ENCODE data around the gene CERS6.
"Not testable (repeated sequence)": the region's sequence is repeated elsewhere in the genome, so short reads cannot be mapped to it uniquely, and the experiment has no call there.

CERS6 gene

GRCh38 chr2:168469281-168469988 is 13.4 kb downstream of the CERS6 start:
- DNase-seq: peak in 1 of 2 donors; percentile 78

GRCh38 chr2:168470320-168471162 is 14.5 kb downstream of the CERS6 start:
- no peak for DNase-seq

- DNase-seq: no peak
Measured at GRCh38 chr2:168471163-168471475, 15.0 kb downstream of the CERS6 start.

GRCh38 chr2:168475636-168476035 is 19.6 kb downstream of the CERS6 start:
- DNase-seq: no peak

DNA sequence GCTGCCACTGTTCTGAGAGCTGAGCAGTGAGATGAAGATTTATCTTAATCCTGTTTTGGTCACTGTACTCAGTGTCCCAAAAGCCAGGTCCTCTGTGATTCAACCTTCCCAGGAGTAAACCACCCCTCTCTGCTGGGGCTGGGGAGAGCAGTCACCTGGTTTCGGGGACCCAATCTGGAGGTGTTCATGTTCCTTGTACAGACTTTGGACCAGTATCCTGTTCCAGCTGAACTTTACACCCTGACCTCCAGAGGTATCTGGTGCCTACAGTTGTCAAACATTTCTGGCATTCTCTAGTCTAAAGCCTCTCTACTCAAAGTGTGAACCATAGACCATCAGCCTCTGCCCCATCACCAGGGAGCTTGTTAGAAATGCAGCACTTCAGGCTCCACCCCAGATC is 22.1 kb downstream of the CERS6 start:
- DNase-seq: no peak

DNA sequence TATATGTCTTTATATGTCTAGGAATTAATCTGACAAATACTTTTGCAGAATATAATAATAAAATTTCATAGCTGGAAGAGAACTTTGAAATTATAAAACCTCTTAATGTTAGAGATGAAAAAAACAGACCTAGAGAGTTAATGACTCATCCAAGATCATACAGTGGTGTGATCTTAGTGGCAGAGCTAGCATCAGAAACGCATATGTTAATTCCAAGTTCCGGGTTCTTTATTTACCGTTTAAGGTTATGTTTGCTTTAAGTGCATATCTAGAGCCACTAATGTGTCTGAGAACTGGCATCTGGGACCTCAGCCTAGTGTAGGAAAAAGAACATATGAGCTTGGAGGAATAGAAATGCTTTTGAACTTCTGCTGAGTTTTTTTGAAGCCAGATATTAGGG is 24.3 kb downstream of the CERS6 start:
- no peak for DNase-seq

DNA sequence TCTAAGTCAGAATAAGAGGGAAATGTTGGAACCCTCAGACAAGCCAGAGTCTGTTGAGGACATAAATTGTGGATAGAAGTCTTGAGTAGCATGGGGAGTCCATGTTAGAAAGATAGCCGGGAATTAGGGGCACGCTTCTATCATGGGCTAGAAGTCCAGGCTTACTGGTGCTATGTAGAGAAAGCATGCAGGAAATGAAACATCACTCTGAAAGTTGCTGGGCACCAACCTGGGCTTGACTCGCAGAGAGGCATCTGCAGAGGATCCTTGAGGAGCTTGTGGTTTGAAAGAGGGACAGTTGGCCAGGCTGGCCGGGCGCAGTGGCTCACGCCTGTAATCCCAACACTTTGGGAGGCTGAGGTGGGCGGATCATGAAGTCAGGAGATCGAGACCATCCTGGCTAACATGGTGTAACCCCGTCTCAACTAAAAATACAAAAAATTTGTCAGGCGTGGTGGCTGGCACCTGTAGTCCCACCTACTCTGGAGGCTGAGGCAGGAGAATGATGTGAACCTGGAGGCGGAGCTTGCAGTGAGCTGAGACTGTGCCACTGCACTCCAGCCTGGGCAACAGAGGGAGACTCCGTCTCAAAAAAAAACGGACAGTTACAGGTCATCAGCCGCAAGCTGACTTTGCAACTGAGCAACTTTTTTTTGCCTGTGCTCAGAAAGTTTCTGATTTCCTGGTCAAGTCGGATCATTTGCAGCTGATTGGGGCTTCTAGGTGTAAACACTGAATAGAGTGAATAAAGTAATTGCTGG is 24.9 kb downstream of the CERS6 start:
- DNase-seq: no peak

DNA sequence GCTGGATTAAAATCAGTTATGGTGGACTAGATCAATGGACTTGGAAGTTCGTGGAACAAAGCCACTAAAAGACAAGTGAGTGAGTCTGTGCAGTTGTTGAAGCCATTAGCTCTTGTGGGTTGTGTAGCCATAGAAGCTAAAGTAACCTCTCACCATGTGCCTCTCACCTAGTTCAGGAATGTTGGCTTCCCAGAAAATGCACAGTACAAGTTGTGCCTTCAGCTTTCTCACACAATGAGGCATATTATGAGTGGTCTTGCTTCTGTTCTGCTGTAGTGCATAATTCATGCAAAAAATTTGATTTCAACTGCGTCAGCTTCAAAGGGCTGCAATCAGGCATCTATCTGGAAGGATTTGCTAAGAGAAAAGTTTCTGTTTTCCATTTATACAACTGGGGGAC is 26.2 kb downstream of the CERS6 start:
- DNase-seq: no peak

DNA sequence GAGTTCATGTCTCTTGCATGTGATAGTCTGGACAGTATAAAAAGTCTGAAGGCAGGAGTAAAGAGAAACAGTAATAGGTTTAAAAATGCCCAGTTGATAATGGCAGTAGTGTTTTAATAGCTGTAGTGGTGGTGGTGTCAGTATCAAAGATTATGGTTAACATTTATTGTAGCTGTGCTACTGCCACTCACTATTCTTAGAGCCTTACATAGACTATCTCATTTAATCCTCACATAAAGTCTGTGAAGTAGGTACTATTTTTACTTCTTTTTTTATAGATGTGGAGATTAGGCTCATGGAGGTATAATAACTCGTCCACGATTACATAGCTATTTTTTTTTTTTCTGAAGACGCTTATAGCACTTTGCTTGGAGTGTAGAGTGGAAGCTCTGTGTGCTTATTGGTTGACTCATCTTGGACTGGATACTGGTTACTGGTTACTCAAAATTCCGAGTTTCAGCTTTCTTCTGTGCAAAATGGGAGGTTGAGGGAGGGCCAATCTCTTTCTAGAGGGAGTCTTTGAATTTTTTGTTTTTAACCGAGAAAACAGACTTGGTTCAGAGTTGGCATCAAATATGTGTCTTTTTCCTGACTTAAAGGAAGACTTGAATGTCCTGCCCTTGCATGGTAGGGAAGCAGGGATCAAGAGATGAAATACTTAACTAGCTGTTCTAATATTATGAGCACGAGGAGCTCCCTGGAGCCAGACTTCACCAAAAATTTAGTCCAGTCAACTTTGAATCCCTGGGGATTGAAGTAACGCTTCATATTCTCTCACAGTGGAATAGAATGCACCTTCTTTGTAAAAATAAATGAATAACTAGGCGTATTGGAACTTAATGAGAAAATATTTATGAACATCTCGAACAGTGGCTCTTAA is 27.1 kb downstream of the CERS6 start:
- no peak for DNase-seq

DNA sequence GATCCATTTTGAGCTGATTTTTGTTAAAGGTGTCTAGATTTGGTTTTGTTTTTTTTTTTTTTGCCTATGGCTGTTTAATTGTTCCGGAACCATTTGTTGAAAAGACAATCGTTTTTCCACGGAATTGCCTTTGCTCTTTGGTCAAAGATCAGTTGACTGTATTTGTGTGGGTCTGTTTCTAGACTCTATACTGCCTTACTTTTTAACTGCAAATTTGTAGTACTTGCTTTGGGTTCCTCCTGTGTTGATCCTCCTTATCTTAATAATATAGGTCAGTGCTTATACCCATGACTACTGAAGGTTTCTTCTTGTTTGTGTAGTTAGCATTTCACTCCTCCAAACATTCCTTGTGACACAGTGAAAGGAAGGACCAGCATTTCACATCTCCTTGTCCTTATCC is 30.4 kb downstream of the CERS6 start:
- DNase-seq: no peak

- DNase-seq: peak in 1 of 2 donors; percentile 83
Measured at GRCh38 chr2:168490015-168490874, 34.2 kb downstream of the CERS6 start.

DNA sequence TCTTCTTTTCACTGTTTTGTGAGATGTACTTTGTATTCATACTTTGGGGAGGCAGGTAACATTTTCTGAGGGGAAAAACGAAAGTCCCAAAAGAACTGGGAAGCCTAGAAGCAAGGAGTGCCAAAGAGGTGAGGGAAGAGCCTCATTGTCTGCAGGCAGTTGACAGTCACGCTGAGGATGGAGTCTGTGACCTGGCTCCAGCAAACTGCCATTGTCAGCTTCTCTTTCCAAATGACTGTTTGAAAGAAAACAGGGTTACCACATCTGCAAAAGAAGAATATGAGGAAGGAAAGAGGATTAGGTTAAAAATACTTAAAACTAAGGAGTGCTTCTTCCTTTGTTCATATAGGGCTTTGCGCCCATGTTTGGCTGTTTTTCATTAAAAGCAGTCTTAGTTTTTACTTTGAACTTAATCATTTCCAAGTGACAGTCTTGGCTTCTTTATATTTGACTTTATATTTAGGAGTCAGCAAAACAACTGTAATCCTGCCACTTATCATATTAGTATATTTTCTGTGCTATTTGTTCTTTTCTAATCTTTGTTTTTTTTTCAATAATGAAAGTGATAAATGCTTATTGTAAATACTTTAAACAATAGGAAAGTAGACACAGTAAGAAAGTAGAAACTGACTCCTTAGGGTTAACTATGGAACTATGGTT is 35.0 kb downstream of the CERS6 start:
- peak in 1 of 2 donors; percentile 18 for DNase-seq

DNA sequence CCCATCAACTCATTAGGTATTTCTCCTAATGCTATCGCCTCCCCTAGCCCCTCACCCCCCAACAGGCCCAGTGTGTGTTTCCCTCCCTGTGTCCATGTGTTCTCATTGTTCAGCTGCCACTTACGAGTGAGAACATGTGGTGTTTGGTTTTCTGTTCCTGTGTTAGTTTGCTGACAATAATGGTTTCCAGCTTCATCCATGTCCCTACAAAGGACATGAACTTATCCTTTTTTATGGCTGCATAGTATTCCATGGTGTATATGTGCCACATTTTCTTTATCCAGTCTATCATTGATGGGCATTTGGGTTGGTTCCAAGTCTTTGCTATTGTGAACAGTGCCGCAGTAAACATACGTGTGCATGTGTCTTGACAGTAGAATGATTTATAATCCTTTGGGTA is 35.7 kb downstream of the CERS6 start:
- not testable (repeated sequence) for DNase-seq

DNA sequence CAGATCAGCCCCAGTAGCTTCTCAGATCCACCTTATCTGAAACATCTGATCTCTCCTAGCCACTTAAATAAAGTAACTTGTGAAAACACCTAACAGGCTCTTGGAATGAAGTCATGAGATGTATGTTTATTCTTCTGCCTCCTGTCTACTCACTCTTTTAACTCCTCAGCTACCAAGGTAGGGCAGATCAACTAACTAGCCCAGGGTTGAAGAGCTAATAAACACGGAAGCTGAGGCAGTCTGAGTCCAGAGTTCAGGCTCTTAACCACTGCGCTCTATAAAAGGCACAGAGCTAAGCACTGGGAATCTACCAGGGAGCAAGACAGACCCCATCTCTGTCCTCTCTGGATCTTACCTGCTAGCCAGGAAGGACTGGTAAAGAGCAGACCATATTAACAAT is 37.1 kb downstream of the CERS6 start:
- DNase-seq: not testable (repeated sequence)

DNA sequence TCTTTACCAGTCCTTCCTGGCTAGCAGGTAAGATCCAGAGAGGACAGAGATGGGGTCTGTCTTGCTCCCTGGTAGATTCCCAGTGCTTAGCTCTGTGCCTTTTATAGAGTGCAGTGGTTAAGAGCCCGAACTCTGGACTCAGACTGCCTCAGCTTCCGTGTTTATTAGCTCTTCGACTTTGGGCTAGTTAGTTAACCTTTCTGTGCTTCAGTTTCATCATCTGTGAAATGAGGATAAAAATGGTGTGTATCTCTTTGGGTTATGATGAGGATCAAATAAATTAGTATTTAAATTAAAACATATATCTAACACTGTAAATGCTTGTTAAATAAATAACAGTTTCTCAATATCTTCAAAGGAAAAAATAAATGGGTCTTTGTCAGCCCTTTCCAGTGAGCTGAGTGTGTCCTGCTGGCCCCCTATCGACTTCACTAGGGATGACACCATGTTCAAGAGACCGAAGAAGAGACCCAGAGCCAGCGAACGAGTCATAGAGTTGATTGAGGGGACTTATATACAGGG is 38.2 kb downstream of the CERS6 start:
- DNase-seq: no peak

GRCh38 chr2:168495524-168495923 is 39.5 kb downstream of the CERS6 start:
- no peak for DNase-seq

- no peak for DNase-seq
Measured at GRCh38 chr2:168496906-168497305, 40.8 kb downstream of the CERS6 start.

- DNase-seq: no peak
Measured at GRCh38 chr2:168499500-168499899, 43.4 kb downstream of the CERS6 start.

DNA sequence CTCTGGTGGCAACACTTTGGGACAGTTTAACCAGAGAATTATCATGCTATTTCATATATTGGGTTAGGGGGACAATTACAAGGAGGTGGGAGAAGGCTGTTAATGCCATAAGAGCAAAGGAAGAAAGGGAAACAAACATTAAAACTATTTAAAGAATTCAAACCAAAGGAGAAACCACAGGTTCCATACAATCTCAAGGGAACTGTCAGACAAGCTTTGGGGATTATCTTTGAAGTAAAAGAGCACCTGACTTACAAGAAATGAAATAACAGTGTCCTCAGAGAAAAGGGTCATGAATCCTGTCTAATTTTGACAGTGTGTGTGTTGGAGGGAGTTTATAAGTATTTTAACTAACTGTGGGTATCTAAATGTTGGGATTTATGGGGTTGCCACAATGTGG is 44.4 kb downstream of the CERS6 start:
- DNase-seq: no peak

DNA sequence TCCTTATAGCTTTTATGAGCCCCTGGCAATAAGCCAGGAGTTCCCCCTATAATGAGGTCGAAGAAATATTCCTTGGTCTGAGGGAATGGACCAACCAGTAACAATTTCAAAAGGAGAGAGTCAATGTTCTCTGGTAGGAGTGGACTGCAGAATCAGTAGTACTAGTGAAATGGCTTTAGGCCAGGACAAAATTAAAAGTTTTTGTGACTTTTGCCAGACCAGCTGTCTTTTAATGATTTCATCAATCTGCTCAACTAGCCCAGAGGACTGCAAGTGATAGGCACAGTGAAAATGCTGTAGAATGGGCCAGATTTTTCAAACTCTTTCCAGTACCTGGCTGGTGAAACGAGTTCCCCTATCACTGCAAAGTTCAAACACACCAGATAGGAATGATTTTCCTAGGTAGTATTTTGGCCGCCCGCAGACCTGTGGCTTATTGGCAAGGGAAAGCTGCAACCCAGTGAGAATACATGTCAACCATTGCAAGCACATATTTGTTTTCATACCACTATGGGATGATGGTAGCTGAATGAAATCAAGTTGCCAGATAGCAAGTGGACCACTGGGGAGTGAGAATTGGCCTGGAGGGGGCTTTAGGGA is 45.5 kb downstream of the CERS6 start:
- no peak for DNase-seq

Data from bone marrow (tissue), 2 donors.